Activated T-cell treated with anti-CD3 and anti-CD28 coated beads for 4 hours (primary cell): ENCODE measurements around the gene USH2A.

Experiments used
- DNase-seq: peaks from one replicate; pipeline ENCODE4 v3.0.0-alpha.2; 2020

Gene USH2A

GRCh38 chr1:215905493-215906115 lies 517.6 kb downstream of the USH2A start:
- no peak for DNase-seq

- DNase-seq: no peak
These were observed 522.6 kb downstream of the USH2A start for GRCh38 chr1:215900684-215901083.

- no peak for DNase-seq
These were observed 523.3 kb downstream of the USH2A start for GRCh38 chr1:215899901-215900300.

- DNase-seq: no peak
These were observed 527.4 kb downstream of the USH2A start for GRCh38 chr1:215895893-215896292.

DNA sequence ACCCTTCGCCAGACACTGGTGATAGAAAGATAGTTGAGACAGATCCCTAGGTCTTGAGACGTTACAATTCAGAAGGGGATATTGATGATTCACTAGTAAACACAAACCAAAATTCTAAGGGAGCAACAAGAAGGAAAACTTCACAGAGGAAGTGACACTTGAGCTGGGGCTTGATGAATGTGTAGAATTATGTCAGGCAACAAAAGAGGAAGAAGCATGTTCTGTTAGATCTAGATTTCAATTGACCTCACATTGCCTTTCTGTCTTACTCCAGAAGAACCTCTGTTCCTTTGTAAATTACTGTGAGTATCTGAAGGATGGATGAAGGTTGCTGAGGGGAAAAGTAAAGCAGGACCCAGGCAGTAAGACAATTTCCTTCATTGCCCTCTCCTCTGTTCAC lies 528.0 kb downstream of the USH2A start:
- DNase-seq: no peak

GRCh38 chr1:215894617-215895016 lies 528.6 kb downstream of the USH2A start:
- DNase-seq: no peak

DNA sequence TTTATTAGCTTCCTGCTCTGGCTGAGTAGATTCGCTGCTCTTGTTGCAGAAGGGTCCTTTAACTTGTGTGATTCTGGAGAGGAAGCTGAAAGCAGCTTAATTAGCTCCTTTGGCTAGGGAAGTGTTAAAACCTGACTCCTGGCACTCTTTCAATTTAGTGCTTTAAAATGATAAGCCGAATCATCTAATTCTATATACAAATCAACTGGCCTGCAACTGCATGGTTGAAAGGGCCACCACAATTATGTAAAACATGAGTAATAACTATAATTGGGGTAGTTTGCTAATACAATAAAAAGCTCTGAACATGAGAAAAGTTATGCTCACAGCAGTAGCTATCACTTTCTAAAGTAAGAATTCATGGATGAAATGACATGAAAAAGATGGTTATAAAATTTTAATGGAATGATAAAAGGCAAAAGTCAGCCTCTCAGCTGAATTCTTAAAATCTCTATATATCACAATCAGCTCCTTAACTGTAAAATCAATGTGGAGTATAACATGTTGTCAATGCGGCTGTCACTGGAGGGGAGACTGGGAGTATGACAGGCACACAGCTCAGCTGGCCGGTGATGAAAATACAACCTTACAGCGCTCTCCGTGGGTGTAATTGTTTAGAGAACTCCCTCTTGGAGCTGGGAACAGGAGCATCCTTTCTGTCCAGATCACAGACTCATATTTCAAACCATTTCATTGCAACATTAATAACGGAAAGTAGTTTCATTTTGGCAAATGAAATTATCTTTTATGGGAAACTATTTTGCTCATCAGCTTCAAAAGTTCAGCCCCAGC lies 531.8 kb downstream of the USH2A start:
- no peak for DNase-seq

GRCh38 chr1:215890438-215890837 lies 532.8 kb downstream of the USH2A start:
- DNase-seq: no peak

DNA sequence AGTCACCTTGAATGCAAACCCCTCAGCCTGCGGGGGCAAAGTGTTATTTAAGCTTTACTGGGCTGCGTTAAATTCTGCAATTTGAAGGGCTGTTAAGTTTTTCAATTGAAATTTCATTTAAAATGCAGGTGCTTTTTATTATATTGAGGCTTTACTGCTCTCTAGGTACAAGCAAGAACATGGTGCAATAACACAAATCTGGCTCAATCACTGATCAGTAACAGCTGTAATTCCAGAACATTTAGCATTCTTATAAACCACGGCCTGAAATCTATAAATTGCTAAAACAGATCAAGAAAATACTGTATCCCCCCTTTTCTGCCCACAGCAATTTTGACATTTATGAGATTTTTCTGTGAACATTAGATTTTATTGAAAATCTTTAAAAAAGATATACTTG lies 533.4 kb downstream of the USH2A start:
- DNase-seq: no peak

DNA sequence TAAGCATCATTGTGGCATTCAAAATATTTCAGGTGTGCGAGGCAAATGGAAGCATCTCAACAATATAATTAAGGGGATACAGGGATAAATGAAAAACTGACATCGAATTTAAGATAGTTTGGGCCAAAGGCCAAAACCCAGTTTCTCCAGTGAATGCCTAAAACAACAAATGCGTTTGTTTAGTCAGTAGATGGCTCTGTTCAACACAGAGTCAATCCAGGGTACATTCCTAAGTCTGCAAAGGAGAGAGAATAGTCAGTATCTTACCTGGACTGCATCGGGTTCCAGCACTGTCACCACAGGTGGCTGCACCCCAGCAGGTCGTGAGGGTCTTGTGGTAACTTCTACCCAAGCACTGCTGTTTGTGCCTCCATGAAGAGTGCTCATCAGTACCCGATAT lies 535.1 kb downstream of the USH2A start:
- DNase-seq: no peak

DNA sequence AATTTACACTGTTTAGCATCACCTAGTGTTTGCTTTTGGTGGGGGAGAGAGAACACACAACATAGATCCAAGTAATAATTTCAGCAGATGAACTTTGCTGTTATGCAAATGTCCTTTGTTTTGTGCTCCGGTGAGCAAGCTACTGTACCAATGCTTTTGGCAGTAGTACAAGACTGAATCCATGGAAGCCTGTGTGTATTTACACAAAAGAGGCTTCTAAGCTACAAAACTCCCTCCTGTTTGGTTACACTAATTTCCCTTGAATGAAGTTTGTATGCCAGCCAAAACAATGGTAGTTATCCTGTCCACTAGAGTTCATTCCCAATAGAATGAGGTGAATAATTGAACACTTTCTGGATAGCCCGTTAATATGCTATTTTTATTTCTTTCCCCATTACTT lies 535.6 kb downstream of the USH2A start:
- no peak for DNase-seq

- no peak for DNase-seq
These were observed 540.2 kb downstream of the USH2A start for GRCh38 chr1:215883004-215883403.

DNA sequence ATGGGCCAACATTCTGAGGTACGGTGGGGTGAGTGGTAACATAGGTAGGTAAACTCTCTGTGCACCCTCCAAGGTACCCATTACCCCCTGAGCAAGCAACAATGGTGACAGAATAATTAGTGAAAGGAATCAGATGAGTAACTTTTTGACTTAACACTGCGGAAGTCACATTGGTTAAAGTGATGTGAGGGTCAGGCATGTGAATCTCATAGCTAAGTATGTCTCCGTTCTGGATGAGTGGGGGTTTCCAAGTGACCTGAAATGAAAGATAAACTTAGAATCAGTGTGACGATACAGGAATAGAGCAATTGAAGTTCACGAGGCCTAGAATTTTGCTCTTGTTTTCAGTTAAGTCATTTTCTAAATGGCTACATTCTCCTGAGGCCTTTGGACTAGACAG lies 544.4 kb downstream of the USH2A start:
- no peak for DNase-seq

DNA sequence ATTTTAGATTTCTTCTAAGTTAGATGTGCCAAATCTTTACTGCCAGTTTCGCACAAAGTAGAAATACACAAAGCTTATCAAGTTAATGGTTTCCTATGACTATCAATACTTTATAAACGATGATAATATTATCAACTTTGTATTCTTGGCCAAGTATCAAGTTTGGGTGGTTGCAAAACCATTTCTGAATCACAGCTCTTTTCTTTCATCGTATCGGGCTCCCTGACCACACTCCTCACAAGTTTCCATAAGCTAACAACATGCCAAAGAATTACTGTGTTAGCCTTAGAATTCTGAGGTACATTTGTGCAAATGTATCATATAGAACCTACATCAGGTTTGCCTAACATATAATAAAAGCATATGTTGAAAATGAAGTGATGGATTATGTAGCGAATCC lies 545.1 kb downstream of the USH2A start:
- no peak for DNase-seq

DNA sequence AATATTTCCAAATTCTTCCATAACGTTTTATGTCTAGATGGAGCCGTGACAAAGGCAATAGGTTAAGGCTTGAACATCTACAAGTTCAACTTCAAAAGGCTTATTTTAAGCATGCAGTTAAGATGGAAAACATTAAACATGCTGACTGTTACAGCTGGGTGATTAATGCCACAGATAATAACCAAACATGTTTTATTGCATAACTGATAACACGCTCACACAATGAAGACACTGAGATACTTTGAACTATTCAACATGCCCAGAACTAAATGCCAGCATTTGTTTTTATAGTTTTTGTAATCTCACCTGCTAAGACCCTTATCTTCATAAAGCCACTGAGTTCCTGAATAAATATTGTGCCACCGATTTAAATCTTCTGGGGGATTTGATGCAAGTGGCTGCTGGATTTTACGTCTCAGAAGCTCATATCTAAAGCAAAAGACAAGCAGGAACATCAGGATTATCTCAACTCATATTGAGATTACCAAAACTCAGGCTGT lies 545.7 kb downstream of the USH2A start:
- DNase-seq: no peak

DNA sequence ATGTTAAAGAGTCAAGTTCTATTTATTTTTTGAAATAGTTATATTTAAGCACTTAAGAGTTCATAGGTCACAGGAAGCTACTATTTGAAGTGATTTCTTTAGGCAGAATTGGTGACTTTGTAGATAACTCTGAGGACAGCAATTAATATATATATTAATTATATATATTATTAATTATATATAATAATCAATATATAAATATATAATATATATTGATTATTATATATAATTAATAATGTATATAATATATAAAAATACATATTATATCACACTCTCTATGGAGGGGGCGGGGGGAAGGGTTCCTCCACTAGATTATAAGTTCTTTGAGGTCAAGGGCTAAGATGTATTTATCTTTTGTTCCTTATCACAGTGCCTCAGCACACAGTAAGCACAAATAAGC lies 547.5 kb downstream of the USH2A start:
- no peak for DNase-seq

DNA sequence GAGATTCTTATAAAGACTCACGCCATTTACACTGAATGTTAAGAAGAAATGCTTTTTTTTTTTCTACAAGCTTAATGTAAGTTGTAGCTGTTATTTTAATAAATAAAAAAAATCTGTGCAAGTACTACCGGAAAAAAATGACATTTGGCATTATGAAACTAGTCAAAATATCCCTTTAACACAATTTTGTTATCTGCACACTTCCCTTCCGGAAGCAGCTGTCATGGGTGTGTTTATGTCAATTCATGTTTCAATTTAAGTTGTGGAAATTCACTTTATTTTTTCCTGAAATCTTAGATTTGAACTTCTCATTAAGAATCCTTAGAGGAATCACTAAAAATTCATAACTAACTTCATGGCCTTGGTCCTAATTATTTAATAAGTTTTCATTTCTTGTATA lies 548.0 kb downstream of the USH2A start:
- no peak for DNase-seq

DNA sequence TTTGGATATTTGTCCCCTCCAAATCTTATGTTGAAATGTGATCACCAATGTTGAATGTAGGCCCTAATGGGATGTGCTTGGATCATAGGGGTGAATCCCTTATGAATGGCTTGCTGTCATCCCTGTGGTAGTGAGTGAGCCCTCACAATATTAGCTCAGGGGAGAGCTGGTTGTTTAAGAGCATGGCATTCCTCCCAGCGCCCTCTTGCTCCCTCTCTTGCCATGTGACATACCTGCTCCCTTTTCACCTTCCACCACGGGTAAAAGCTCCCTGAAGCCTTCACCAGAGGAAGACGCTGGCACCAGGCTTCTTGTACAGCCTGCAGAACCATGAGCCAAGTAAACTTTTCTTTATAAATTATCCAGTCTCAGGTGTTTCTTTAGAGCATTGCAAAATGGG lies 550.6 kb downstream of the USH2A start:
- no peak for DNase-seq

- DNase-seq: no peak
These were observed 554.7 kb downstream of the USH2A start for GRCh38 chr1:215868500-215868899.

DNA sequence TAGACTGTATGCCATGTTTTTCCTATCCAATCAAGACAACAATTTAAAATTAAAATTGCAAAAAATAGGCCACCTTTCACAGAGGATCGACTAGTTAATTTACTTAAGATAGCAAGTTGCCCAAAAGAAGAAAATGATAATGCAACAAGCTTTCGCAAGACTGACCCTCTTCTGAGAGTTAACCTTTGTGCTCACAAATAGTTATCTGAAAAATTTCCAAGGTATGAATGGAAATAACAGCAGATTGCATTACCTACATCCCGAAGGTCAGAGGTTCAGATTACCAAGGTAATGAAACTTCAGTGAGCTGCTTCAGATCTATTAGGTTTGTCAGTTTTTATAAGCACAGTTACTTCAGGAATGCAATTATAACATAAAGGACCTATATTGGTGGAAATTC lies 558.2 kb downstream of the USH2A start:
- DNase-seq: no peak

DNA sequence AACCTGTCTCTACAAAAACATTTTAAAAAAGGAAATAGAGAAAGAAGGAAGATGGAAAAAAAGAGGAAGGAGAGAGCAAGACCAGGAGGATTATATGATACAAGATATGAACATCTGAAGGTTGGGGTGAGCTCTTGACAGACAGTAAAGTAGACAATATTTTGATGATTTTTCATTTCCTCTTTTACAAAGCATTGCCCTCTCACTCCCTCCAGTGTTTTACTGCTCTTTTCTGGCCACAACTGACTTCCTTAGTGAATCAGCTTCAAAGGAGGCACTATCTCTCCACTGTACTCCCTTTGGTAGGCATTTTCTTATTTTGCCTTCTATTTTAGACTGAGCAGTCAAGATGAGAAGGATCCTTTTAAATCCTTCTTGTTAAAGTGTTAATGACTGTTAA lies 559.5 kb downstream of the USH2A start:
- no peak for DNase-seq

GRCh38 chr1:215860833-215861232 lies 562.4 kb downstream of the USH2A start:
- no peak for DNase-seq

DNA sequence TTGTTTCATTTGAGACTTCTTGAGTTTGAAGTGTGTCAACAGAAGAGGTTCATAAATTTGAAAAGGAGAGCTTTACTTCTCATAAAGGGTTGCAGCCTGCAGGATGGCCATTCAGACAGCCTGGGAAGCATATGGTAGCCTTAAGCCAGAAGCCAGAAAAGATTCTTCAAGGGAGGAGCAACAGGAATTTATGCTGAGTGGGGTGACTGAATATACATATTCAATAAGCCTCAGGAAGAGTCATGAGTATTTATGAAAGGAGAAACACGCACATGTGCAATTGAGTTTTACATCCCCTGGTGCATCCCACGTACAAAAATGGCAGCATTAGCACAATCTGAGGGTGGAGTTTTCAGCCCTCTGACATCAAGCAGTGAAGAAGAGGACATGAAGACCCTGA lies 565.9 kb downstream of the USH2A start:
- no peak for DNase-seq

GRCh38 chr1:215845234-215845891 lies 577.9 kb downstream of the USH2A start:
- DNase-seq: no peak
